Activated CD8-positive, alpha-beta memory T cell treated with anti-CD3 and anti-CD28 coated beads for 36 hours (primary cell): ENCODE data around the gene PDLIM3. TPM values are rescaled to one million over a fixed set of nuclear protein-coding genes. Genes with fewer than 3 reads are reported as not detected.
"Not testable (repeated sequence)": the region's sequence is repeated elsewhere in the genome, so short reads cannot be mapped to it uniquely, and the experiment has no call there.

Experiments
- CTCF ChIA-PET: fragments of 350-600 bp; sonication (Branson Sonifier 250); formaldehyde crosslinking; loops from one replicate; lab custom pipeline; 2021; ENCODE audit warnings: antibody characterized with exemption; lab: Charles Lee
- POLR2A ChIA-PET: fragments of 350-600 bp; sonication (Branson Sonifier 250); formaldehyde crosslinking; loops from one replicate; lab custom pipeline; 2021; ENCODE audit warnings: antibody characterized with exemption; lab: Charles Lee
- total RNA-seq, 2 experiments: library from RNA; stranded (reverse); gene quantifications; one replicate each; pipeline ENCODE4 v1.2.3, GENCODE V29; 2021

Gene PDLIM3
- total RNA-seq, 2 experiments from 2014 or later = not detected

- ChIA-PET CTCF (interaction anchor here (0.6 kb wide), 1 partner anchor 781 kb away, joined by 3 read pairs; no protein-coding TSS in a partner anchor), POLR2A (no interaction called here)
These were observed 5.9 kb downstream of the PDLIM3 start for GRCh38 chr4:185529413-185529812.

- POLR2A ChIA-PET = no interaction called here
- CTCF ChIA-PET = no interaction called here
These were observed 10.1 kb downstream of the PDLIM3 start for GRCh38 chr4:185524888-185525863.

GRCh38 chr4:185523862-185524261 lies 11.4 kb downstream of the PDLIM3 start:
- ChIA-PET POLR2A (no interaction called here), CTCF (no interaction called here)

GRCh38 chr4:185522451-185522850 lies 12.9 kb downstream of the PDLIM3 start:
- POLR2A ChIA-PET = no interaction called here
- CTCF ChIA-PET = no interaction called here

- POLR2A ChIA-PET = no interaction called here
- CTCF ChIA-PET = no interaction called here
These were observed 15.2 kb downstream of the PDLIM3 start for GRCh38 chr4:185520119-185520518.

GRCh38 chr4:185518494-185518893 lies 16.8 kb downstream of the PDLIM3 start:
- ChIA-PET POLR2A (no interaction called here), CTCF (no interaction called here)

- POLR2A ChIA-PET = no interaction called here
- CTCF ChIA-PET = no interaction called here
These were observed 17.2 kb downstream of the PDLIM3 start for GRCh38 chr4:185518069-185518468.

GRCh38 chr4:185515248-185515647 lies 20.1 kb downstream of the PDLIM3 start:
- ChIA-PET CTCF (no interaction called here), POLR2A (no interaction called here)

GRCh38 chr4:185514182-185514697 lies 21.1 kb downstream of the PDLIM3 start:
- ChIA-PET POLR2A (no interaction called here), CTCF (interaction anchor here (0.6 kb wide), 1 partner anchor 277 kb away, joined by 3 read pairs; no protein-coding TSS in a partner anchor)

- ChIA-PET CTCF (no interaction called here), POLR2A (no interaction called here)
These were observed 21.7 kb downstream of the PDLIM3 start for GRCh38 chr4:185513489-185514181.

GRCh38 chr4:185512516-185512915 lies 22.8 kb downstream of the PDLIM3 start:
- ChIA-PET CTCF (interaction anchor here (0.6 kb wide), 1 partner anchor 329 kb away, joined by 3 read pairs; no protein-coding TSS in a partner anchor), POLR2A (no interaction called here)

- CTCF ChIA-PET, POLR2A ChIA-PET: not testable (repeated sequence)
These were observed 24.1 kb downstream of the PDLIM3 start for GRCh38 chr4:185511243-185511642.

GRCh38 chr4:185510806-185511205 lies 24.5 kb downstream of the PDLIM3 start:
- CTCF ChIA-PET = no interaction called here
- POLR2A ChIA-PET = no interaction called here

GRCh38 chr4:185508181-185508580 lies 27.1 kb downstream of the PDLIM3 start:
- ChIA-PET POLR2A (no interaction called here), CTCF (no interaction called here)

GRCh38 chr4:185506422-185506821 lies 28.9 kb downstream of the PDLIM3 start:
- CTCF ChIA-PET = no interaction called here

GRCh38 chr4:185504098-185505047 lies 30.9 kb downstream of the PDLIM3 start:
- POLR2A ChIA-PET = no interaction called here
- CTCF ChIA-PET = no interaction called here

More at GRCh38 chr4:185506422-185506821, 28.9 kb downstream of the PDLIM3 start:
- POLR2A ChIA-PET = no interaction called here

GRCh38 chr4:185502386-185502785 lies 32.9 kb downstream of the PDLIM3 start:
- POLR2A ChIA-PET = interaction anchor here (0.5 kb wide), 1 partner anchor 99 kb away, joined by 3 read pairs; no protein-coding TSS in a partner anchor
- CTCF ChIA-PET = no interaction called here

GRCh38 chr4:185500576-185500975 lies 34.7 kb downstream of the PDLIM3 start:
- POLR2A ChIA-PET = no interaction called here
- CTCF ChIA-PET = no interaction called here

- CTCF ChIA-PET = no interaction called here
- POLR2A ChIA-PET = no interaction called here
These were observed 35.3 kb downstream of the PDLIM3 start for GRCh38 chr4:185500035-185500434.
